SK-N-SH (cell line): ENCODE measurements around the gene ISYNA1. TPM values are rescaled to one million over a fixed set of nuclear protein-coding genes. Genes with fewer than 3 reads are reported as not detected.

Source experiments
- CTCF ChIA-PET: fragments of 300-600, 350-600 bp; formaldehyde crosslinking; extraction: SDS; loops from one replicate; lab custom pipeline; 2021; lab: Yijun Ruan, JAX
- POLR2A ChIA-PET: fragments of 350-600 bp; sonication (Branson Sonifier 250); formaldehyde crosslinking; extraction: SDS; loops from one replicate; lab custom pipeline; 2020; ENCODE audit warnings: antibody characterized with exemption, inconsistent platforms; lab: Yijun Ruan, JAX
- DNase-seq: peaks from one replicate; pipeline ENCODE4 v3.0.0; 2012
- H2AFZ ChIP-seq: fragments of 200-600 bp; sonication (generic); 2 replicates; pipeline ENCODE4 v1.8.1; 2016; ENCODE audit warnings: antibody characterized with exemption, mild to moderate bottlenecking, low read depth
- H3F3A ChIP-seq: fragments of 200-600 bp; sonication (generic); replicated peaks from 2 replicates; pipeline ENCODE3; 2016; ENCODE audit warnings: antibody characterized with exemption, mild to moderate bottlenecking; ENCODE audit not compliant: insufficient read depth
- H3K27ac ChIP-seq, 2 experiments: fragments of 200-500 bp in 1 of 2; fragments of 200-600 bp in 1 of 2; sonication (Bioruptor generic) in 1 of 2; sonication (generic), shearing (Covaris generic) in 1 of 2; 2 replicates each; pipeline versions ENCODE4 v1.5.1 to v1.6.1; 2014 to 2016; ENCODE audit warnings: low read depth in 2 of 2, inconsistent platforms in 1 of 2, low read length in 1 of 2, mild to moderate bottlenecking in 1 of 2, mixed read lengths in 1 of 2
- H3K27me3 ChIP-seq: fragments of 200-600 bp; sonication (generic), shearing (Covaris generic); 2 replicates; pipeline ENCODE4 v1.6.1; 2016; ENCODE audit warnings: mixed run types; ENCODE audit not compliant: insufficient read depth
- H3K36me3 ChIP-seq, 2 experiments: fragments of 200-500 bp in 1 of 2; fragments of 200-600 bp in 1 of 2; sonication (Bioruptor generic) in 1 of 2; sonication (generic) in 1 of 2; replicated peaks in 1 of 2; 2 replicates each; pipeline versions ENCODE3 to v1.5.1; 2014 to 2016; ENCODE audit warnings: low read length in 1 of 2, mild to moderate bottlenecking in 1 of 2; ENCODE audit not compliant: insufficient read depth in 2 of 2, control insufficient read depth in 1 of 2
- H3K4me1 ChIP-seq, 2 experiments: fragments of 200-500 bp in 1 of 2; fragments of 200-600 bp in 1 of 2; sonication (Bioruptor generic) in 1 of 2; sonication (generic), shearing (Covaris generic) in 1 of 2; 2 replicates each; pipeline versions ENCODE4 v1.5.1 to v1.6.1; 2014 to 2016; ENCODE audit warnings: low read depth in 1 of 2, low read length in 1 of 2, mixed run types in 1 of 2; ENCODE audit not compliant: insufficient read depth in 2 of 2, control insufficient read depth in 1 of 2
- H3K4me2 ChIP-seq: fragments of 200-600 bp; sonication (generic), shearing (Covaris generic); 2 replicates; pipeline ENCODE4 v1.6.1; 2017; ENCODE audit warnings: mixed run types
- H3K4me3 ChIP-seq, 2 experiments: fragments of 200-500 bp in 1 of 2; fragments of 200-600 bp in 1 of 2; sonication (Bioruptor generic) in 1 of 2; sonication (generic), shearing (Covaris generic) in 1 of 2; 2 replicates each; pipeline versions ENCODE4 v1.5.1 to v1.8.1; 2014 to 2016; ENCODE audit warnings: low read depth in 2 of 2, inconsistent platforms in 1 of 2, low read length in 1 of 2, mild to moderate bottlenecking in 1 of 2, mixed read lengths in 1 of 2, moderate library complexity in 1 of 2
- H3K79me2 ChIP-seq: fragments of 200-600 bp; sonication (generic); 2 replicates; pipeline ENCODE4 v1.8.1; 2017; ENCODE audit warnings: mild to moderate bottlenecking; ENCODE audit not compliant: insufficient read depth
- H3K9ac ChIP-seq: fragments of 200-600 bp; sonication (generic); 2 replicates; pipeline ENCODE4 v1.6.1; 2017; ENCODE audit warnings: mixed run types
- H3K9me2 ChIP-seq: fragments of 200-600 bp; sonication (generic); 2 replicates; pipeline ENCODE4 v1.6.1; 2017; ENCODE audit warnings: mixed run types
- H3K9me3 ChIP-seq: fragments of 200-600 bp; sonication (generic); 2 replicates; pipeline ENCODE4 v1.6.1; 2017; ENCODE audit warnings: mixed run types, mild to moderate bottlenecking, moderate library complexity
- H4K20me1 ChIP-seq: fragments of 200-600 bp; sonication (generic); 2 replicates; pipeline ENCODE4 v1.6.1; 2017; ENCODE audit warnings: mild to moderate bottlenecking, mixed run types; ENCODE audit not compliant: insufficient read depth
- ELF1 ChIP-seq: IDR thresholded peaks from 2 replicates; pipeline ENCODE4 v1.4.0; 2012
- EP300 ChIP-seq, 2 experiments: IDR thresholded peaks; 2 replicates each; pipeline versions ENCODE4 v1.4.0 to v1.6.1; 2012; ENCODE audit warnings: borderline replicate concordance in 1 of 2, low read depth in 1 of 2, low read length in 1 of 2
- EZH2phosphoT487 ChIP-seq: fragments of 200-600 bp; sonication (generic); IDR thresholded peaks from 2 replicates; pipeline ENCODE4 v1.6.1; 2017; ENCODE audit warnings: low read depth, mixed run types, mild to moderate bottlenecking, antibody characterized with exemption, moderate library complexity, borderline replicate concordance
- FOXJ3 ChIP-seq: sonication (generic); formaldehyde crosslinking; IDR thresholded peaks from 2 replicates; pipeline ENCODE4 v1.5.1; 2020; ENCODE audit warnings: mild to moderate bottlenecking, missing genetic modification reagents
- GATA2 ChIP-seq: sonication (generic); formaldehyde crosslinking; IDR thresholded peaks from 2 replicates; pipeline ENCODE4 v1.5.0; 2020; ENCODE audit warnings: mild to moderate bottlenecking, missing genetic modification reagents
- MXI1 ChIP-seq: IDR thresholded peaks from 2 replicates; pipeline ENCODE4 v1.6.1; 2012; ENCODE audit warnings: mild to moderate bottlenecking, low read depth, low read length, improper control_type of control experiment
- NRF1 ChIP-seq: IDR thresholded peaks from 2 replicates; pipeline ENCODE4 v1.6.1; 2012; ENCODE audit warnings: low read depth, mild to moderate bottlenecking, low read length
- POLR2AphosphoS5 ChIP-seq: IDR thresholded peaks from 2 replicates; pipeline ENCODE4 v1.6.1; 2012; ENCODE audit warnings: low read depth, low read length
- RAD21 ChIP-seq: IDR thresholded peaks from 2 replicates; pipeline ENCODE4 v1.6.1; 2012; ENCODE audit warnings: mild to moderate bottlenecking, low read length
- RXRA ChIP-seq: IDR thresholded peaks from 2 replicates; pipeline ENCODE4 v1.4.0; 2012; ENCODE audit warnings: low read depth, mild to moderate bottlenecking, borderline replicate concordance
- SMC3 ChIP-seq: IDR thresholded peaks from 2 replicates; pipeline ENCODE4 v1.6.1; 2012; ENCODE audit warnings: low read depth, low read length, improper control_type of control experiment
- TAF1 ChIP-seq: IDR thresholded peaks from 2 replicates; pipeline ENCODE4 v1.6.1; 2012; ENCODE audit warnings: low read depth, mild to moderate bottlenecking, low read length, moderate library complexity, borderline replicate concordance
- TCF12 ChIP-seq: IDR thresholded peaks from 2 replicates; pipeline ENCODE4 v1.4.0; 2012
- WGBS: methylation state at CpG from one replicate; pipeline ENCODE4 v1.1.6; 2017; ENCODE audit warnings: low lambda C conversion rate; 5-methylcytosine and 5-hydroxymethylcytosine counted together
- polyA plus RNA-seq, 3 experiments: library from polyadenylated mRNA; depleted of rRNA; stranded (reverse); fragments of >200 nt; gene quantifications; 2 replicates each; pipeline ENCODE4 v1.2.3, GENCODE V29; 2012
- TF ChIP-seq, protein P1 (sequence below): fragments of 150-350 bp; IDR thresholded peaks from 2 replicates; pipeline ENCODE4 v1.6.1; 2016; ENCODE audit warnings: mild to moderate bottlenecking, low read depth, low read length
- TF ChIP-seq, protein P2 (sequence below): fragments of 200-600 bp; sonication (generic); IDR thresholded peaks from 2 replicates; pipeline ENCODE4 v1.6.1; 2017; ENCODE audit warnings: antibody characterized with exemption, mild to moderate bottlenecking, moderate library complexity

ISYNA1 gene
- polyA plus RNA-seq, 1 of the 3 experiments (the other 2 are of a cell fraction), result 48.0 TPM

DNA sequence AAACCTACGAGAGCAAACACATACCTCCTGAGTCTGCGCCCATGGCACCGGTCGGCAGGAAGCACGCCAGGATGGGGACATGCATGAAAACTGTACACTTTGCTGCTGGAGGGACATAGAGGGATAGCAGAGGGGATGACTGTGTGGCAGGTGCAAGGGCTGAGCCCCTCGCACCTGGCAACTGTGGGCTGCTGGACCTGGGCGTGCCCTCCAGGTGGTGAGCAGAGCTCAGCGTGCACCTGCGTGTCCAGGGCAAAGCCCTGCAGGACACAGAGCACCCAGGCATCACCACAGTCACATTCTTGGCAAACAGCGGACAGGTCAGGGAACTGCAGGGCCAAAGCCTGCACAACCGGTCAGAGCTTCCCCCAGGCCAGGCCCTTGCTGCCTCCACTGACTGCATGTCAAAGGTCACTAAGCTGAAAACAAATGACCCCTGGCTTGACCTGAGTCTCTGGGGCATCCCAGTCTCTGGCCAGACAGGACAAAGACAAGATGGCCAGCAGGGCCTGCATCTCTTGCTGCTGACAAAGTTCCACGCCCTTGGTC is 9.0 kb upstream of the ISYNA1 start:
- H3K9me3 ChIP-seq, result no peaks in the 10 kb centered on the region
- peaks cover 7 to 46% of the 10 kb centered on the region in 2 experiments for H3K36me3 ChIP-seq
- peaks cover 0 to 2% of the 10 kb centered on the region in 2 experiments; a peak in 1 of 4 replicates for H3K4me1 ChIP-seq
- no peaks in the 10 kb centered on the region for H3K9me2 ChIP-seq
- H4K20me1 ChIP-seq, result peaks cover 3% of the 10 kb centered on the region
- peaks cover 5% of the 10 kb centered on the region for H3F3A ChIP-seq
- DNase-seq, result no peak
- H3K27me3 ChIP-seq, result no peaks in the 10 kb centered on the region
- no peak overlapping the region for H3K4me2 ChIP-seq
- H3K27ac ChIP-seq, result no peak overlapping the region
- H3K79me2 ChIP-seq, result 0 out of 2 replicates have a peak, but pooled peaks cover 3% of the 10 kb centered on the region
- no peak overlapping the region for H3K4me3 ChIP-seq
- ChIA-PET CTCF (interaction anchor here (0.9 to 13.5 kb wide), 4 partner anchors 11 to 400 kb away, joined by 3 to 215 read pairs (median 4); no protein-coding TSS in a partner anchor), POLR2A (no interaction called here)
- 95% methylated on average over 4 of the region's 12 CpGs for WGBS
- no peak for TF ChIP-seq ELF1
- no peak for TF ChIP-seq RXRA
- TF ChIP-seq, protein P1, sequence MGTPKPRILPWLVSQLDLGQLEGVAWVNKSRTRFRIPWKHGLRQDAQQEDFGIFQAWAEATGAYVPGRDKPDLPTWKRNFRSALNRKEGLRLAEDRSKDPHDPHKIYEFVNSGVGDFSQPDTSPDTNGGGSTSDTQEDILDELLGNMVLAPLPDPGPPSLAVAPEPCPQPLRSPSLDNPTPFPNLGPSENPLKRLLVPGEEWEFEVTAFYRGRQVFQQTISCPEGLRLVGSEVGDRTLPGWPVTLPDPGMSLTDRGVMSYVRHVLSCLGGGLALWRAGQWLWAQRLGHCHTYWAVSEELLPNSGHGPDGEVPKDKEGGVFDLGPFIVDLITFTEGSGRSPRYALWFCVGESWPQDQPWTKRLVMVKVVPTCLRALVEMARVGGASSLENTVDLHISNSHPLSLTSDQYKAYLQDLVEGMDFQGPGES, result no peak
- TF ChIP-seq, protein P2, sequence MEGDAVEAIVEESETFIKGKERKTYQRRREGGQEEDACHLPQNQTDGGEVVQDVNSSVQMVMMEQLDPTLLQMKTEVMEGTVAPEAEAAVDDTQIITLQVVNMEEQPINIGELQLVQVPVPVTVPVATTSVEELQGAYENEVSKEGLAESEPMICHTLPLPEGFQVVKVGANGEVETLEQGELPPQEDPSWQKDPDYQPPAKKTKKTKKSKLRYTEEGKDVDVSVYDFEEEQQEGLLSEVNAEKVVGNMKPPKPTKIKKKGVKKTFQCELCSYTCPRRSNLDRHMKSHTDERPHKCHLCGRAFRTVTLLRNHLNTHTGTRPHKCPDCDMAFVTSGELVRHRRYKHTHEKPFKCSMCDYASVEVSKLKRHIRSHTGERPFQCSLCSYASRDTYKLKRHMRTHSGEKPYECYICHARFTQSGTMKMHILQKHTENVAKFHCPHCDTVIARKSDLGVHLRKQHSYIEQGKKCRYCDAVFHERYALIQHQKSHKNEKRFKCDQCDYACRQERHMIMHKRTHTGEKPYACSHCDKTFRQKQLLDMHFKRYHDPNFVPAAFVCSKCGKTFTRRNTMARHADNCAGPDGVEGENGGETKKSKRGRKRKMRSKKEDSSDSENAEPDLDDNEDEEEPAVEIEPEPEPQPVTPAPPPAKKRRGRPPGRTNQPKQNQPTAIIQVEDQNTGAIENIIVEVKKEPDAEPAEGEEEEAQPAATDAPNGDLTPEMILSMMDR, result no peak
- TF ChIP-seq EP300 (IDR thresholded peaks at IDR 0.05; ENCODE audit: borderline replicate concordance in 1 of 2, low read depth in 1 of 2, low read length in 1 of 2), result no peak
- H2AFZ ChIP-seq, result no peak overlapping the region
- no peak overlapping the region for H3K9ac ChIP-seq

DNA sequence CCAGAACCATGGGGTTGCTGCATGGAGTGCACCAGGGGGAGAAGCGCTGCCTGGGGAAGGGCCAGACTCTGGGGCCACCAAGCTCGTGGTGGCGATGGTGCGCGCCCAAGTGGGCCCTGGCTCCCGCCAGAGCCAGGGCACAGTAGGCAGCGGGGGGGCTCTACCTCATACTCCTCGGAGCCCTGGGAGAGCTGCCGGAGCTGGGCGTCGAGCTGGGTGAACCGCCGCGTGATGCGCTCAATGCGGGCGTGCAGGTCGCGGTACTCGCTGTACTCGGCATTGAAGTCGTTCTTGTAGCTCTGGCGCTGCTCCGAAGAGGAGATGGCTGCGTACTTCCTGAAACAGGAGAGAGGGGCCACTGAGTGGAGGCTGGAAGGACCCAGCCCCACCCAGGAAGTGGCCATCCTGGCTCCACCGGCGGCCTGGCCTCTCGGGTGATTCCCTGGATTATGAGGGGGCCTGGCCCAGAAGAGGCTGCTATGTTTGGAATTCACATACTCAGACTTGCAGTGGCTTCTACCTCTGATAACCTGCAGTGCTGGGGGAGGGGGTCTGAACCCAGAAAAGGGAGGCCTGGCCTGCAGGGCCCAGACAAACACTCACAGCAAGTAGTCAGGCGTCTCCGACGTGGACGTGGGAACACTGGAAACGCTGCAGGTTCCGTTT is 8.3 kb upstream of the ISYNA1 start:
- no peak for DNase-seq
- peaks cover 7 to 42% of the 10 kb centered on the region in 2 experiments for H3K36me3 ChIP-seq
- 100% methylated on average over 3 of the region's 34 CpGs for WGBS
- H3K9me2 ChIP-seq, result no peaks in the 10 kb centered on the region
- peaks cover 5% of the 10 kb centered on the region for H3F3A ChIP-seq
- TF ChIP-seq NRF1, result no peak
- TF ChIP-seq, protein P1, result no peak
- TF ChIP-seq EZH2phosphoT487, result no peak
- no peak for TF ChIP-seq TCF12
- no peak for TF ChIP-seq RAD21
- no peak for TF ChIP-seq SMC3
- TF ChIP-seq FOXJ3 (CRISPR knock-in tag), result no peak
- TF ChIP-seq GATA2, result no peak
- TF ChIP-seq MXI1, result no peak
- TF ChIP-seq TAF1, result no peak
- no peak for TF ChIP-seq POLR2AphosphoS5
- no peak overlapping the region for H3K4me2 ChIP-seq
- no peaks in the 10 kb centered on the region for H3K27me3 ChIP-seq
- H3K4me3 ChIP-seq, result no peak overlapping the region
- no peaks in the 10 kb centered on the region for H3K9me3 ChIP-seq
- 0 out of 2 replicates have a peak, but pooled peaks cover 3% of the 10 kb centered on the region for H3K79me2 ChIP-seq
- POLR2A ChIA-PET, result no interaction called here
- no peak overlapping the region for H3K27ac ChIP-seq
- H4K20me1 ChIP-seq, result no peaks in the 10 kb centered on the region
- H2AFZ ChIP-seq, result no peak overlapping the region
- peaks cover 0 to 2% of the 10 kb centered on the region in 2 experiments; a peak in 1 of 4 replicates for H3K4me1 ChIP-seq
- H3K9ac ChIP-seq, result no peak overlapping the region
- CTCF ChIA-PET, result interaction anchor here (0.9 to 13.5 kb wide), 3 partner anchors 11 to 401 kb away, joined by 3 to 215 read pairs (median 4); no protein-coding TSS in a partner anchor
